ENCODE measurements around the gene TMEM132D. TPM values are rescaled to one million over a fixed set of nuclear protein-coding genes. Genes with fewer than 3 reads are reported as not detected.

TMEM132D gene
- total RNA-seq, 2 donors from 2014 or later = not detected

DNA sequence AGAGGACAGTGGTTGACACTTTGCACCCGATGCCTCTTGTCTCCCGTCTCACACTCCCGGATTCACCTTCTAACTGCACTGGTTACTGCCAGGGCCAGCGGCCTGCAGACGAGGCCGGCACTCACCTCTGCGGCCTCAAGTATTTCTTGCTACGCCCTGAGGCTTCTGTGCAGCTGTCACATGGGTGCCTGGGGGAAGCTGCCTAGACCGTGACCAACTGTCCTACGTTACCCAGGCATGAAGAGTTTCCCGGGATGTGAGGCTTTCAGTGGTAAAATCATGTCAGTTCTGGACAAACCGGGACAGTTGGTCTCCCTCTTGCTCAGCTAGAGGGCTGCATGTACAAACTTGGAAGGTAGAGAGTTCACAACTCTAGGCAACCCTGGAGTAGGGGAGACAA lies 776.1 kb downstream of the TMEM132D start:
- DNase-seq (ENCODE audit: low spot score) (no peak), ATAC-seq (ENCODE audit: insufficient number of reproducible peaks, low FRiP score, low read depth) (no peak)
- H3K4me3 ChIP-seq = no peak overlapping the region
- no peaks in the 10 kb centered on the region for H3K36me3 ChIP-seq
- H3K4me1 ChIP-seq (ENCODE audit: control insufficient read depth in 1 of 2, low read depth in 2 of 2) = no peaks in the 10 kb centered on the region
- H3K9me3 ChIP-seq = no peaks in the 10 kb centered on the region
- no peak overlapping the region for H3K27ac ChIP-seq
- TF ChIP-seq, protein P1, sequence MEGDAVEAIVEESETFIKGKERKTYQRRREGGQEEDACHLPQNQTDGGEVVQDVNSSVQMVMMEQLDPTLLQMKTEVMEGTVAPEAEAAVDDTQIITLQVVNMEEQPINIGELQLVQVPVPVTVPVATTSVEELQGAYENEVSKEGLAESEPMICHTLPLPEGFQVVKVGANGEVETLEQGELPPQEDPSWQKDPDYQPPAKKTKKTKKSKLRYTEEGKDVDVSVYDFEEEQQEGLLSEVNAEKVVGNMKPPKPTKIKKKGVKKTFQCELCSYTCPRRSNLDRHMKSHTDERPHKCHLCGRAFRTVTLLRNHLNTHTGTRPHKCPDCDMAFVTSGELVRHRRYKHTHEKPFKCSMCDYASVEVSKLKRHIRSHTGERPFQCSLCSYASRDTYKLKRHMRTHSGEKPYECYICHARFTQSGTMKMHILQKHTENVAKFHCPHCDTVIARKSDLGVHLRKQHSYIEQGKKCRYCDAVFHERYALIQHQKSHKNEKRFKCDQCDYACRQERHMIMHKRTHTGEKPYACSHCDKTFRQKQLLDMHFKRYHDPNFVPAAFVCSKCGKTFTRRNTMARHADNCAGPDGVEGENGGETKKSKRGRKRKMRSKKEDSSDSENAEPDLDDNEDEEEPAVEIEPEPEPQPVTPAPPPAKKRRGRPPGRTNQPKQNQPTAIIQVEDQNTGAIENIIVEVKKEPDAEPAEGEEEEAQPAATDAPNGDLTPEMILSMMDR (IDR thresholded peaks at IDR 0.05) = no peak
- H3K27me3 ChIP-seq (replicated peaks; ENCODE audit: insufficient read depth) = no peaks in the 10 kb centered on the region

DNA sequence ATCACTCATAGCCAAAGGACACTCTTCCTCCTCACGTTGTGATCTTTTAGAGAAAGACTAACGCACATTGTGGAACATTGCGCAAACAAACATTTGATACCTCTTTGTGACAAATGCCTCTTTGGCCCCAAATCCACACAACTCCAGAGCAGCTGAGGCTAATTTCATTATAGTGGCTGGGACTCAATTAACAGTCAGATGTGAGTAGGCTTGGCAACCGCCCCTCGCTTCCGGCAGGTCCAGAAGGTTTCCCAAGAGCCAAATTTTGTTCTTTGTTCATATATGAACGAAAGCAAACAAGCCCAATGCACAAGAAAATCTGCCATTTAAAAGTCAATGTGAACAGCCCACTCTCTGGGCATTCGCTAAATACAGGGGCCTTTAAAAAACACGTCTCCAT lies 776.6 kb downstream of the TMEM132D start:
- ATAC-seq (ENCODE audit: insufficient number of reproducible peaks, low FRiP score, low read depth) (no peak), DNase-seq (ENCODE audit: low spot score) (no peak)
- H3K4me1 ChIP-seq (ENCODE audit: control insufficient read depth in 1 of 2, low read depth in 2 of 2) = no peaks in the 10 kb centered on the region
- H3K27ac ChIP-seq = no peak overlapping the region
- no peak overlapping the region for H3K4me3 ChIP-seq
- H3K9me3 ChIP-seq = no peaks in the 10 kb centered on the region
- H3K36me3 ChIP-seq = no peaks in the 10 kb centered on the region
- TF ChIP-seq, protein P1 (IDR thresholded peaks at IDR 0.05) = no peak
- no peaks in the 10 kb centered on the region for H3K27me3 ChIP-seq (replicated peaks; ENCODE audit: insufficient read depth)

DNA sequence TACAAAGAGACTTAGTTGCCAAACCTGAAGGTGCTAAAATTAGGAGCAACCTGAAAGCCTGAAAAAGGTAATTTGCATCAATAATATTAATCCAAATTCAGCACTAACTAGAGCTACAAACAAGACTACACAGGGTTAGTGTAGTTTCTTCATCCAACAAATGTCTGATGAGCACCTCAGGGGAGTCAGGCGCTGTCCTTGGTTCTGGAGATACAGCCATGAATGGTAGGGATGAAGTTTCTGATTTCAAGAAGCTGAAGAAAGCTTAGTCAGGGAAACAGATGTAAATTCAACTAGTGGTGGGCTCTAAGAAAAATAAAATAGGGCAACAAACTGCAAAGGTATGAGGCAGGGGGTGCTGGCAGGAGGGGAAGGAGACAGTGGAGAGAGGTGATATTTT lies 784.3 kb downstream of the TMEM132D start:
- H3K36me3 ChIP-seq = no peaks in the 10 kb centered on the region
- no peaks in the 10 kb centered on the region for H3K4me1 ChIP-seq (ENCODE audit: control insufficient read depth in 1 of 2, low read depth in 2 of 2)
- no peak overlapping the region for H3K27ac ChIP-seq
- TF ChIP-seq, protein P1 (IDR thresholded peaks at IDR 0.05) = no peak
- H3K4me3 ChIP-seq = no peak overlapping the region
- ATAC-seq (ENCODE audit: insufficient number of reproducible peaks, low FRiP score, low read depth) = no peak
- no peaks in the 10 kb centered on the region for H3K27me3 ChIP-seq (replicated peaks; ENCODE audit: insufficient read depth)
- DNase-seq (ENCODE audit: low spot score) = no peak
- H3K9me3 ChIP-seq = no peaks in the 10 kb centered on the region

DNA sequence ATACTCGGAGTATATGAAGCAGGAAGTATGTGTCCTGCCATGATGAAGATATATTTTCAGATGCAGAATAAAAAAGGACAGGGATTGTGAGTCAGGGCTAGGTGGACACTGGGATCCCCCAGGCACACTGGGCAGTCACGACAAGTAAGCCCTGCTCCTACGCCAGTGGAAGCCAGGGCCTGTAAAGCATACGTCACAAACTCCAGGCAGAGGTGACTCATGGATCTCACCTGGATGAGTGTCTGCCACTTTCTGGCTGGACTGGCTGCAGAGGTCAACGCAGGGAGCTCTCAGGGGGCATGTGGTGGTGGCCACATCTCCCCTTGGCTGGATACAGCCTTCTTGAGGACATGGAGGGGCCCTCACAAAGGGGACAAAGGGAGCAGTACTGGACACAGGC lies 788.3 kb downstream of the TMEM132D start:
- DNase-seq (ENCODE audit: low spot score) (no peak), ATAC-seq (ENCODE audit: insufficient number of reproducible peaks, low FRiP score, low read depth) (no peak)
- TF ChIP-seq, protein P1 (IDR thresholded peaks at IDR 0.05) = no peak
- H3K36me3 ChIP-seq = no peaks in the 10 kb centered on the region
- H3K4me1 ChIP-seq (ENCODE audit: control insufficient read depth in 1 of 2, low read depth in 2 of 2) = no peaks in the 10 kb centered on the region
- H3K27ac ChIP-seq = no peak overlapping the region
- H3K9me3 ChIP-seq = no peaks in the 10 kb centered on the region
- no peaks in the 10 kb centered on the region for H3K27me3 ChIP-seq (replicated peaks; ENCODE audit: insufficient read depth)
- no peak overlapping the region for H3K4me3 ChIP-seq

DNA sequence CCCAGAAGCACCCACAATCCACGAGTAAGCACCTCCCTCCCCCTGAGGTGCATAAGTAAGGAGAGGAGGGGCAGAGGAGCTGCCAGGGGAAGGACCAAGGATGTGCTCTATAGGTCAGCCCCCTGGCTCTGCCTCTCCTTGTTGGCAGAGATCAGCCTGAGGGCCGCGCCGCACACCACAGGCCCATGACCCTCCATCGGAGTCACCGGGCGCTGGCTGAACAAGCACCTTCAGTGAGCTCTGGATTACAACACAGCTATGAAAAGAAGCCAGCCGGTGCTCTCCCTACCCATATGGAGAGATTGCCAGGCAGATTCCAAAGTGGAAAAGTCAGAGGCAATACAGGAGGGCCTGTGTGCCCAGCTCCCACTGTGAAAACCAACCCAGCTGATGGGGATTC lies 793.2 kb downstream of the TMEM132D start:
- Histone ChIP-seq H3K4me1 (ENCODE audit: control insufficient read depth in 1 of 2, low read depth in 2 of 2) (no peaks in the 10 kb centered on the region), H3K4me3 (no peak overlapping the region), H3K9me3 (no peaks in the 10 kb centered on the region), H3K27me3 (replicated peaks; ENCODE audit: insufficient read depth) (no peaks in the 10 kb centered on the region), H3K36me3 (no peaks in the 10 kb centered on the region), H3K27ac (no peak overlapping the region)
- TF ChIP-seq, protein P1 (IDR thresholded peaks at IDR 0.05) = no peak
- no peak for ATAC-seq (ENCODE audit: insufficient number of reproducible peaks, low FRiP score, low read depth)
- no peak for DNase-seq (ENCODE audit: low spot score)

All from thoracic aorta (tissue), 2 donors.